ENCODE measurements around the gene JAKMIP2.
"Not testable (repeated sequence)": the region's sequence is repeated elsewhere in the genome, so short reads cannot be mapped to it uniquely, and the experiment has no call there.

JAKMIP2 gene

DNA sequence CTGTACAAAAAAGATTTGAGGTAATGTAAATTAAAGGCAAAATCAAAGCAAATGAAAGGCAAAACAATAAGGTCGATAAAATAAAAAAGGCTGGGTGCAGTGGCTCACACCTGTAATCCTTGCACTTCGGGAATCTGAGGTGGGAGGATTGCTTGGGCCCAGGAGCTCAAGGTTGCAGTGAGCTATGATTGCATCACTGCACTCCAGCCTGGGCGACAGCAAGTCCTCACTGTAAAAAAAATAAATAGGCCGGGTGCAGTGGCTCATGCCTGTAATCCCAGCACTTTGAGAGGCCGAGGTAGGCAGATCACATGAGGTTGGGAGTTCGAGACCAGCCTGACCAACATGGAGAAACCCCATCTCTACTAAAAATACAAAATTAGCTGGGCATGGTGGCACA lies 200.3 kb downstream of the JAKMIP2 start:
- DNase-seq: not testable (repeated sequence)

DNA sequence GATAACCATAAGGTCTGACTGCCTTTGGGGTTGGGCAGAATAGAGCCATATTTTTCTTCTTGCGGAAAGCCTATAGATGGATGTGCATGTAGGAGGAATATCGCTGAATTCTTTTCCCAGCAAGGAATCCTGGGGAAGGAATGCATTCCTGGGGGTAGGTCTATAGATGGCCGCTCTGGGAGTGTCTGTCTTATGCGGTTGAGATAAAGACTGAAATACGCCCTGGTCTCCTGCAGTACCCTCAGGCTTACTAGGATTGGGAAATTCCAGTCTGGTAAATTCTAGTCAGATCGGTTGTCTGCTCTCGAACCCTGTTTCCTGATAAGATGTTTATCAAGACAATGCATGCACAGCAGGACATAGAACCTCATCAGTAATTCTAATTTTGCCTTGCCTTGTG lies 202.1 kb downstream of the JAKMIP2 start:
- not testable (repeated sequence) for DNase-seq

DNA sequence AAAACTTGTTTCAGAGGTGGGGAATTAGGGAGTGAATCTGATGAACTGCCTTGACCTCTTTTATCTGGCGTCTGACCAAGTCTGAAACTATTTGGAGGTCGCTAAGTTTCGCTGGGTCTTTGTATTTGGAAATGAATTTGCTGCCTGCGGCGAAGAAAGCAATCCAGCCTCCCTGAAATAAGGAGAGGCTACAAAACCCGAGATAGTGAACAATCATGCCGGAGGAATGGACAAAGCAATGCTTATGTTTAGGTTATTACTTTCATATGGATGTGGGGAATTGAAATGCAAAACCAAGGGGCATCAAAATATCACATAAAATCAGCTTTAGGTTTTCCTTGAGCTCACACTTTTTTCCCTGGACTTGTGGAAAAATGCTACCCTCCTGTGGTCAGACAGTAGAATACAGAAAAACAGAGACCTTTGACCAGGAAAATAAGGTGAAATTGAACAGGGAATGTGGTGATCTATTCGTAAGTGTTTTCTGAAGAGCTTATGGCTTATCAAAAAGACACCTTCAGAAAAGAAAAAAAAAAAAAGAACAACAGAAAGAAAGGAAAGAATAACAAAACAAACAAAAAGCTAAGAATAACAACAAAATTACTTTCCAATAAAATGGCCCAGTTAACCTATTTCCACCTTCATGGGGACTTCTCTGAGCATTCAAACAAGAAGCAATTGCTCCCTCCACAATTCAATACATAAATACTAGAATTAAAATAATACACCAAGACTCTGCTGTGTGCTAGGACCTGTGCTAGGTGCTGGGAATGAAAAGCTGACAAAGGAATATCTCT lies 204.1 kb downstream of the JAKMIP2 start:
- DNase-seq: no peak

DNA sequence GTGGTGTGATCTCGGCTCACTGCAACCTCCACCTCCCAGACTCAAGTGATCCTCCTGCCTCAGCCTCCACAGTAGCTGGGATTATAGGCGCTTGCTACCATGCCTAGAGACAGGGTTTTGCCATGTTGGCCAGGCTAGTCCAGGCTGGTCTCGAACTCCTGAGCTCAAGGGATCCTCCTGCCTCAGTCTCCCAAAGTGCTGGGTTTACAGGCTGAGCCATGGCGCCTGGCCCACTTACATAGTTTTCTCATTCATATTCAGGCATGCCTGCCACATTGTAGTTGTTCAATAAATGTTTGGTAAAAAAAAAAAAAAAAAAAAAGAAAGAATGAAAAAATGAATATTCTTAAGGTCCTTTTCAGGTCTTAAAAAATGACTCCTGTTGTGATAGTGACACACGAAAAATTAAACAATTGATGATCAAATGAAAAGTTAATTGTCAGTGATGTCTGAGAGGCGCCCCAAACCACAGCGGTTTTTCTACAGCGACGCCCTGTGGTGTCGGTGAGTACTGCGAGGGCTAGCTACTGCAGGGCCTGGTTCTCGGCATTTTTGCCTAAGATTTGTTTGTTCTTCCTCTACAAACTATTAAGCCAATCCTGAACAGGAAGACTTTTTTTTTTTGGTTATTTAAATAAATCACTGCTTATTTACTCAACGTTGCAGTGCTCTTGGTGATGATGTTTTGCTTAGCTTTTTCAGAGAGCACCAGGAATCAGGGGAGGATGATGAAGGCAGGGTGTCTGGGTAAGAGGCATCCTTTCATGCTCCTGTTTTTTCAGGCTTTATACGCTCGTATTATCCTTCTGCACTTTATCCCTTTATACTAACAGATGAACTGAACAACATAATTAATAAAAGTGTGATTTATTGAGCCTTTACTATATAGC lies 205.6 kb downstream of the JAKMIP2 start:
- peak; percentile 61 for DNase-seq

DNA sequence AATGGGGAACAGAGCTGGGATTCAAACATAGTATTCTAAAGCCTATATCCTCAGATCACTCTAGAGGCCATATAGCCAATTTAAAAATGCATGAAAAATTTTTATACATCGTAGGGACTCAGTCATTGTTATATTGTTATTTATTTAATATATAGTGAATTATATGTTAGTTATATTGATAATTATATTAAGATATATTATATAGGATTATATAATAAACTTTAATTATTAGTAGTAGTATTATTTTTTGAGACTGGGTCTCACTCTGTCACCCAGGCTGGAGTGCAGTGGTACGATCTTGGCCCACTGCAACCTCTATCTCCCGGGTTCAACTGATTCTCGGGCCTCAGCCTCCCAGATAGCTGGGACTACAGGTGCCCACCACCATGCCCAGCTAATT lies 206.9 kb downstream of the JAKMIP2 start:
- no peak for DNase-seq

DNA sequence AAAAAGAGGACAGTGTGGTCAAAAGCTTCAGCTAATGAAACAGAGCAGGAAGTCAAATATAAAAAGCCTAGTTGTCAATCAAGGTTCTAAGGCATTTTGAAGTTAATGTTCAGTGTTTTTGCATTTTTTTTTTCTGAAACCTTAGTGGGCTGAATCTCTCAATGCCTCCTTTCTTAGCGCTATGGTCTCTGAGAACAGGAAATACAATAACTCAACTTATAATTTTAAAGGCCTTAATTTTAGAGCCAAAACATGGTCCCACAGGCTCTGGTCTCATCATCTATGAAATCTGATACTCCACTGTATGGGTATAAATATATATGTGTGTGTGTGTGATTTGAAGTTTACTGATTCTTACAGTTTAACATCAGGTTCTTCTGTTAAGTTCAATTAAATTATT lies 209.3 kb downstream of the JAKMIP2 start:
- DNase-seq: no peak

DNA sequence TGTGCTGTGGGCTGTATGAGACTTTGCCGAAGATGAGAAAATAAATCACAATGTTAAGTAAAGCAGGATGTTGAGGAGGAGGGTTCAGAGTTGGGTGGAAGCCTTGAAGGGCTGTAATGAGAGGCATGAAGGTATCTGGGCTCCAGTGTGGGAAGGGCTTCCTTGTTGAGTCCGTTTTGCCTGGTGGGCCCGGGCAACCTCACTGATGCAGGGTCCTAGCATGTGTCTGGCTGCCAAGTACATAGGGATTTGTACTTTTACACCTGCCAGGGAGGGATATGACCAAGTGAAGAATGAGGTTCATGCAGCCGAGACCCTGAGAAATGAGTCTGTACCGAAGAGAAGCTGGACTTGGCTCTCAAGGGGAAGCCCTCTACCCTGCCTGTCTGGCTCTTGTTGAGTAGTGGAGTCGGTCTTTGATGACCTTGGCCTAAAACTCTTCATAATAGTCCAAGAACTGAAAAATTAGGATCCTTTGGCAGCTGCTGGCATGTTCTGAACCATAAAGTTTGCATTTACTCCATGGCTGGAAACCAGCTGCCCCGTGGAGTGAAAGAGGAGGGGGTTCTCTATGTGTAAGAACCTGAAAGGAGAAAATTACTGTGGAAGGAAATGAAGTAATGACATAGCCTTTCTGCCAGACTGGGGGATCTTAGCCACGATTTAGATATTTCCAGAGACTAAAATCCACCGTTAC lies 213.7 kb downstream of the JAKMIP2 start:
- DNase-seq: no peak

DNA sequence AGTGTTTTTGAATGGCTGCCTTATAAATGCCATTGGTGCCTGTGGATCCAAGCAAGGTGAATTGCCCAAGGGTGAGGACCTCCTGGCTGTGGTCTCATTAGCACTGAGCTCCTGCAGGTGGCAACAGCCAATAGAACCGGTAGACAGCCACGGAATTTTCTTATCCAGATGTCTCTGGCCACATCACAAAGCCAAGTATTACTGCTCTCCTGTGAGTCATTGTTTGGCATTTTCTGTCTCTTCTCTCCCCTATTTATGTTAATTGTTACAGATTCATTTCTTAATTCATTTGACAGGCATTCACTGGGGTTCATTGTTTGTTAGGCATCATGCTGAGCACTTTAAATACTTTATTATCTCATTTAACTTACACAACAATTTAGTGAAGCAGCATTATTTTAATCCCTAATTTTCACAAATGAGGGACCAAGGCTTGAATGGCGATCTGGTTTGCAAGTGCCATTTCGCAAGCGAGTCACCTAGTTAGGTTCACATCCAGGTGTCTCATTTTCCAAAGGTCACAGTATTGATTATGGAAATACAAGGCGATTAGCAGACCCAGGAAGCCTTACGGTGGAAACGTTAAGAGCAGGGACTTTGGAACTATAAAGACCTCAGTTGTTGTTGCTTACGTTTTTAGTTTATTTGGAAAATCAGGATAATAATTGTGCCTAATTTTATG lies 214.5 kb downstream of the JAKMIP2 start:
- no peak for DNase-seq

DNA sequence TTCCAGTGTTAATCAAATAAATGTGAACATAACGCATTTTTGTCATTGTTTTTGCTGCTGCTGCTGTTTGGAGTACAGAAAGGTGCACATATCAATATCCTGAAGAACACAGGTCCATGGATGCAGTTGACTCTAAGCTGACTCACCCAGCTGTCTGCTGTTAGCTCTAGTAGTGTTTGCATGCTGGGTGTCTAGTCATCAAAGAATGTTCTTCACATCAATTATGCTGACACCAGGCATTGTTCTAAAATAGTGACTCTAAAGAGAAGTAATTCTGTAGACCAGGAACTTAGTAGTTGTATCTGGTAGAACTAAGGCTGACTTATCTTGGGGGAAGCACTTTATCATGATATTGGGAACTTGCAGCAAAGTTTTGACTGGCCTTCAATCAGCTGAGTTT lies 217.0 kb downstream of the JAKMIP2 start:
- no peak for DNase-seq

DNA sequence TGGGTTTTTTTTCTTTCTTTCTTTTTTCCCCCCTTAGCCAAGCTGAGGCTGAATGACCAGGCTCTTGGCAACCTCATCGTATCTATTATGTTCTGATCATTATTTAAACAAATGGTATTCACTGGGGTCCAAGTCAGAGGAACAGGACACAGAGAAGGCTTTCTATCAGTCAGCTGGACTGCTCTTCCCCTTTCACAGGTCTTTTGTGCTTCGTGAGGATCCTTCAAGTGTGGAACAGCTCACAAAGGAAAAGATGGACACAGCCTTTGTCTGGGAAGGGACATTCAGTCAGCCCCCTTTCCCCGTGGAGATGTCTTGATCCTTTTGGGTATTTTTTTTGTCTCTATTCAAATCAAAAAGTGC lies 218.4 kb downstream of the JAKMIP2 start:
- DNase-seq: no peak

DNA sequence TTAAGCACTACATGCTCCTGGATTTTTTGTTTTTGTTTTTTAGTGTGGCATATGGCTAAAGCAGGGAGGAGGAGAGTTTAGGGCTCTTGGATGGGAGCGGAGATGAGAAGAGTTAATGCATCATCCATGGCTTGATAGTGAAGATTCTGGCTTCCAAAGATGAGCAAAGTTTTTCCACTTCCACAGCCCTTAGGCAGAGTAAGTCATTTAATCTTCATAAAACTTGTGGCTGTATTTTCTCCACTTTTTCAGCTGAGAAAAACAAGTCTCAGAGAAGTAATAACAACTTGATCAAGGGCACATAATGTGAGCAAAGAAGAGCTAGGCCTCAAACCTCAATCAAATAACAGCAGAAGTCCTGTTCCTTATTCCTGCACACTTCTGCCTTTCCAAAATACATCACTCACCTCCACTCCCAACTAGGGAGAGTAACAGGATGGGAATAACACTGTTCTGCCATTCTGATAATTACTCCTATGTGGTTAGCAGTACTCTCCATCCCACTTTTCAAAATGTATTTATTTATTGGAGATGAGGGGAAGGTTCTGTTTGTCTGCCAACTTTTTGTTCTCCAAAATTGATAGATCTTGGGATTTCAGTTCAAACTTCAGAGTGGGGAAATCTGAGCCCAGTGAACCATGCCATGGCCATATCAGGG lies 218.9 kb downstream of the JAKMIP2 start:
- no peak for DNase-seq

DNA sequence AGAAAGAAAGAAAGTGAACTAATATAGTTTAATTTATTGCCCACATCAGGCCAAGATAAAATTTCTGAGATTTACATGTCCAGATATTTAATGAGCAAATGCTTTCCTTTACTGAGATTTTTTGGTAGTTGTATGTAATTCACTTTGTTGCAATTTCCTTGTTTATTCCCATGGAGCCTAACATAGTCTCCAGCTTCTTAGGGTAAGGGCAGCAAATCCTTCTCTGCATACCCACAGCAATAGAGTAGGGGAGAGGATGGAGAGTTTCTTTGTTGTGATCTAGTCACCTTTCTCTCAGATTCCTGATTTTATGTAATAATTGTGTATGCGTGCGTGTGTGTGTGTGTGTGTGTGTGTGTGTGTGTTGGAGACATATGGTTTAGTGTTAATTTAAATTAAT lies 221.1 kb downstream of the JAKMIP2 start:
- no peak for DNase-seq

DNA sequence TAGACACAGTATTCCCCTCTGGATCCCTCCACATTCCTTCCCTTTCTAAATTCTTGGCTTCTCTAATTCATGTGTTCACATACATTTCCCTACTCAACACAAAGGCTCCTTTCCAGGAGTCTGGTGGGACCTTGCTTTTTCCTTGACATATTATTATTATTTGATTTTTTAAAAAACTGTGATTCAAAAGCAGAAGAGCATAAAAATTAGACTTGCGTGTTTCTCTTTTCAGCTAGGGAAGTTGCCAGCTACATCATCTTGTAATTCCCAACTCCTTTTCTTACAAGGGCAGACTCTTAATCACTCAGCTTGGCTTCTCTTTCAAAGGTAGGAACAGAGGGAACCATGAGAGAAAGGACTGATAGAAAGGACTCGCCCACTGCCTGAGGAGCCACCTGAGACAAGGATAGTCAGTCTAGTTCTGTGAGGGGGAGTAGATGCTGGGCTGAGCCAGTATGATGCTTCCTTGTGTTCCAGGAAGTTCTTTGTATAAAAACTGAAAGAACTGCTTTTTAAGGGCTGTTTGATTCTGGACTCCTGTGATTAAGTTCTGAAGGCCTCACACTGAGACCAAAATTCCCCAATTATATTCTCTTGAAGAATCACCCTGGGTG lies 221.7 kb downstream of the JAKMIP2 start:
- DNase-seq: no peak

DNA sequence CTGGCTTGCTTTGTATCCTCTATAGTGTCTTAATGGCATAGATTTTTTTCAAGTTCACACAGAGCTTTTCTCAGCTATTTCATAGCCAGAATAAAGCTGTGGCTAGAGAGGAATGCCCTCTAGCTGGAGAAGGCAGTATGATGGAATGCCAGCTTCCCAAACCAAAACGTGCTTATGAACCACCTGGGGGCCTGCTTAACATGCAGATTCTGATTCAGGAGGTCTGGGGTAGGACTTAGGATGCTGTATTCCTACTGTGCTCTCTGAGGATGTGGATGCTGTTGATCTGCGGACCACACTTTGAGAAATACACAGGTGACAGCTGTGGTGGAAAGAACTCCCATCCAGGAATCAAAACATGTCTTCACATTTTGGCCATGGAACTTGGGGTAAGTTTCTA lies 222.8 kb downstream of the JAKMIP2 start:
- no peak for DNase-seq

DNA sequence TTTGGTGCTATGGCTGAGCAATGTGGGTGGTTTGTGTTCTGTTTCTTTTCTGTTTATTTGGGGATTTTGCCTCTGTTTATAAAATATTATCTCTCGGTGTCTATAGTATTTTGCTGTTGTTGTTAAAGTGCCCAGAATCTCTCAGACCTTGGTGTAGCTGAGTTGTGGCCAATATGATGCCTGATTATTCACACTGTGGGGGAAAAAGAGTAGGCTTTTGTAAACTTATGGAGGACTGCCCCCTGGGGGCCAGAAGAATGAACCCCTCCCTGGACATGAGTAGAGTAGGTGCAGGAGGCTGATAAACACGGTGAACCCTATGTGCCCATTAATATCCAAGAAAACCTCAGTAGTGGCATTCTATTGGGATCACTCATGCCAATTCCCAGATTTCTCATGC lies 223.7 kb downstream of the JAKMIP2 start:
- DNase-seq: no peak

DNA sequence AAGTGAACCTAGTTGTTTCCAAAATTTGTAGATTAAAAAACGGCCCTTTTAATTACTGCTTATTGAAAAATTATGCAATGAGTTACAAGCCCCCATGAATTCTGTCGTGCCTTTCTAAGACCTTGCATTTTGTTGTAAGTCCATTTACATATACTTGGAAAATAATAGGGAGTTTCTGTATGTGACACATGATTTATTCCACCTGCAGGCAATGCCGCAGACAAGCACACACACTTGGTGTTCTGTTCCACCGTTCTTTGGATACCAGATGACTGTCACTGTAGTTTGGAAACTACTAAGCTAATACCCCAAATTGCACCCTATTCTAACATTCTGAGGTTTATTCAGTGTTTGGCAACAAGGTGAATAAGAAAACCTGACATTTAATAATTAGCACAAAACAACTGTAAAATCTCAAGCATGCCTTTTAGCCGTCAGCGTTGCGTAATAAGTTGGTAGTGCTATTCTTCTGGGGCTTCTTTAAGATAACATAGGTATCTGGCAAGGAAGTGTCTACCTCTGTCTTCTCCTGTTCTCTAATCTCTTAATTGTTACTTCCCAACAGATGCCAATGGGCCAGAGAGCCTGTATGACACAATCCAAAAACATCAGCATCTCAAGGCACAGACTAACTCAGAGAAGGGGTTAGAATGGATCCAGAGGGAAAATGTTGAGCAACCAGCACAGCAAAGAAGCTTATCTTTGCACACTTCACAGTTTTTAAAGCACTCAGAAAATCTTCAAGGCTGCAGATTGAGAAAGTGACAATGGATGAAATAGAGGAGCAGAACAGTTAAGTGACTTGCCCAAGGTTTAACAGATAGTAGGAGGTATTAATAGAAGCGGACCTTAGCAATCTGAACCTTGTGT lies 224.4 kb downstream of the JAKMIP2 start:
- no peak for DNase-seq

DNA sequence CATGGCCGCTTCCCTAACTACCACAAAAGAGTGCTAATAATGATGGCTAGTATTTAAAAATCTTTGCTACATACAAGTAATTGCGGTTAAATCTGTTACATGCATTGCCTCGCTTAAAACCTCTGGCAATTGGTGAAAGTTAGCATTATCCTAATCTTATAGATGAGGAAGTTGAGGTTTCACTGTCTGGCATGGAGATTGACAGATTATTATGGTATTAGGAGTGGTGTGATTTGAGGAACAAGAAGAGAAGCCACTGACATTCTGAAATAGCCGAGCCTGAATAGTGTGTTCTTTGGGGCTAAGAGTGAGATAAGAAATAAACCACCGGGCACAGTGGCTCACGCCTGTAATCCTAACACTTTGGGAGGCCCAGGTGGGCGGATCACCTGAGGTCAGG lies 227.4 kb downstream of the JAKMIP2 start:
- DNase-seq: no peak

DNA sequence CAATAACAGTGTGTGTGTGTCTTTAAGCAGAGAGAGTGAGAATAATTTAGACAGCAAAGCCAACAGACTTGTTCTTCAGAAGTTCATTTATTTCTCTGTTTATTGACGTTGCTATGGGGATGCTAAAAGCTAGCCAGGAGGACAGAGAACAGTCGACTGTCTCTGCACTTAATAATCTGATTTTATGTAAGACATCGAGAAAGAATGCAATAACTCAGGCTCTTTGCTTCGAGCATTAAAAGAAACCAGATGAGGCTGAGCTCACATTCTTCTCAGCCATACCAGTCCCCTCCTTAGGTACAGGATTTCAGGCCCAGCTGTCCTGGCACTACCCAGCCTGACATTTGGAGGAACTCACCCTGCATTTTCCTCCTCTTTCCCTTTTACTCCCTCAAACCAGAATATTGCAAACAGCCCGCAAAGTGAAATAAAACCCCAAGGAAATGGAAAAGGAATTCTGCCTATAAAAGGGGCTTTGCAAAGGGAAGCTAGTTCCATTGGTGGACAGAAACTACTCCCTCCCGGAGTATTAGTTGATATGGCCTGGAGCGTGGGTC lies 228.2 kb downstream of the JAKMIP2 start:
- DNase-seq: no peak

DNA sequence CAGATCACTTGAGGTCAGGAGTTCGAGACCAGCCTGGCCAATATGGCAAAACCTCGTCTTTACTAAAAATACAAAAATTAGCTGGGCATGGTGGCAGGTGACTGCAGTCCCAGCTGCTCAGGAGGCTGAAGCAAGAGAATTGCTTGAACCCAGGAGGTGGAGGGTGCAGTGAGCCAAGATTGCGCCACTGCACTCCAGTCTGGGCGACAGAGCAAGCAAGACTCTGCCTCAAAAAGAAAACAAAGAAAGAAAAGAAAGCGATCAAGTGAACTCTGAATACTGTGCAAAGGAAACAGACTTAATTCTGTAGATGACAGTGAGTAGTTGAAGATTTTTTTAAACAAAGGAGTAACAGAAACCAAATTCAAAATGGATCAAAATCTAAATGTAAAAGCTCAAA lies 228.7 kb downstream of the JAKMIP2 start:
- not testable (repeated sequence) for DNase-seq

DNA sequence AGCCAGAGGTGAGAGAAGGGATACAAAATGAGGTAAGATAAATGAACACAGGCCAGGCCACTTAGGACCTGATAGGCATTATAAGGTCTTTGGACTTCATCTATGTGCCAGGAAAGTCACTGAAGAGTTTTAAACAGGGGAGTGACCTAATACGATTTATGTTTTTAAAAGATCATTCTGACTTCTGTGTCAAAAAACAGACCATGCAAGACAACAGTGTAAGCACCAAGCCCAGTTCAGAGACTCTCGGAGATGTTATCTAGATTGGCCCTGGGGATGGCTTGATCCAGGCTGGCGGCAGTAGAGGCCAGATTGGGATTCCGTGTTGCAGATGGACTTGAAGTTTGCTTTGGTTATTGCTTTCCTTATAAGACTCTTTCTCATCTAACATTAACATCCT lies 229.6 kb downstream of the JAKMIP2 start:
- DNase-seq: no peak

DNA sequence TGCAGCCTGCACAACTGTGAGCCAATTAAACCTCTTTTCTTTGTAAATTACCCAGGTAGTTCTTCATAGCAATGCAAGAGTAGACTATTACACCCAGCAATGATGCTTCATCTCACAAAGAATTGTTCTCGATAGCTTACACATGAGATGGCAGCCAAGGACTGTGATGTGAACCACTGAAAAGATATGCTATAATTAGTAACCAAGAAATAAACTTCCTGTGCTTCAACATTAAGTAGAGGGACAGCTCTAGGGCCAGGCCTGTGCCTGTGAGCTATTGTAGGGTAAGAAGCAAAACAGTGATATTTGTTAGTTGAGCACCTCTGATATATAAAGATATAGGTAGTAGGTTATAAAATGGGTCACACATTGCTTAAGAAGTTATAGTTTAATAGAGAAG lies 230.9 kb downstream of the JAKMIP2 start:
- no peak for DNase-seq
